NB4 (cell line): ENCODE data around the gene OR8K1.

ENCODE experiments used
- MYC ChIP-seq: IDR thresholded peaks from 2 replicates; pipeline ENCODE4 v1.6.1; 2011; ENCODE audit warnings: low read depth, low read length
- POLR2A ChIP-seq: IDR thresholded peaks from 2 replicates; pipeline ENCODE4 v1.6.1; 2011; ENCODE audit warnings: mild to moderate bottlenecking; ENCODE audit not compliant: insufficient read length; ENCODE audit errors: extremely low read depth
- TF ChIP-seq, protein P1 (sequence below): IDR thresholded peaks from one replicate; pipeline ENCODE4 v1.5.1; 2012; ENCODE audit warnings: low read depth, low read length

- TF ChIP-seq, protein P1, sequence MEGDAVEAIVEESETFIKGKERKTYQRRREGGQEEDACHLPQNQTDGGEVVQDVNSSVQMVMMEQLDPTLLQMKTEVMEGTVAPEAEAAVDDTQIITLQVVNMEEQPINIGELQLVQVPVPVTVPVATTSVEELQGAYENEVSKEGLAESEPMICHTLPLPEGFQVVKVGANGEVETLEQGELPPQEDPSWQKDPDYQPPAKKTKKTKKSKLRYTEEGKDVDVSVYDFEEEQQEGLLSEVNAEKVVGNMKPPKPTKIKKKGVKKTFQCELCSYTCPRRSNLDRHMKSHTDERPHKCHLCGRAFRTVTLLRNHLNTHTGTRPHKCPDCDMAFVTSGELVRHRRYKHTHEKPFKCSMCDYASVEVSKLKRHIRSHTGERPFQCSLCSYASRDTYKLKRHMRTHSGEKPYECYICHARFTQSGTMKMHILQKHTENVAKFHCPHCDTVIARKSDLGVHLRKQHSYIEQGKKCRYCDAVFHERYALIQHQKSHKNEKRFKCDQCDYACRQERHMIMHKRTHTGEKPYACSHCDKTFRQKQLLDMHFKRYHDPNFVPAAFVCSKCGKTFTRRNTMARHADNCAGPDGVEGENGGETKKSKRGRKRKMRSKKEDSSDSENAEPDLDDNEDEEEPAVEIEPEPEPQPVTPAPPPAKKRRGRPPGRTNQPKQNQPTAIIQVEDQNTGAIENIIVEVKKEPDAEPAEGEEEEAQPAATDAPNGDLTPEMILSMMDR = no peak
- TF ChIP-seq POLR2A = no peak
- TF ChIP-seq MYC = no peak
Observed at GRCh38 chr11:56314844-56315243, 31.0 kb upstream of the OR8K1 start, which contains the start of gene OR8K3.
